IPS DF 6.9 (cell line): ENCODE measurements around the gene FAF2.
A peak's percentile ranks its signal among the peaks of the same experiment; 100 is the strongest.
"Not testable (repeated sequence)": the region's sequence is repeated elsewhere in the genome, so short reads cannot be mapped to it uniquely, and the experiment has no call there.

Experiments
- DNase-seq: peaks from one replicate; pipeline ENCODE4 v3.0.0-alpha.2; 2013; ENCODE audit warnings: low read depth, low spot score
- H3K27ac ChIP-seq: one replicate; pipeline ENCODE4 v1.5.1; 2013; ENCODE audit warnings: low read length, control low read depth
- H3K27me3 ChIP-seq: 2 replicates; pipeline ENCODE4 v1.6.1; 2013; ENCODE audit warnings: mild to moderate bottlenecking, low read length; ENCODE audit not compliant: control insufficient read depth, insufficient read depth
- H3K36me3 ChIP-seq: 2 replicates; pipeline ENCODE4 v1.6.1; 2013; ENCODE audit warnings: low read length; ENCODE audit not compliant: control insufficient read depth, insufficient read depth
- H3K4me1 ChIP-seq: 2 replicates; pipeline ENCODE4 v1.6.1; 2013; ENCODE audit warnings: low read length; ENCODE audit not compliant: control insufficient read depth, insufficient read depth
- H3K4me3 ChIP-seq: 2 replicates; pipeline ENCODE4 v1.5.1; 2013; ENCODE audit warnings: mild to moderate bottlenecking, low read length
- H3K9me3 ChIP-seq: 2 replicates; pipeline ENCODE4 v1.6.1; 2013; ENCODE audit warnings: low read length, inconsistent platforms; ENCODE audit not compliant: control insufficient read depth, insufficient read depth
- WGBS: extraction: QIAGEN DNeasy Blood & Tissue Kit; methylation state at CpG from one replicate; pipeline ENCODE4 v1.1.7; 2013; ENCODE audit warnings: mixed read lengths, missing lambda C conversion rate; ENCODE audit not compliant: insufficient read length, insufficient coverage; 5-methylcytosine and 5-hydroxymethylcytosine counted together

Gene FAF2, protein sequence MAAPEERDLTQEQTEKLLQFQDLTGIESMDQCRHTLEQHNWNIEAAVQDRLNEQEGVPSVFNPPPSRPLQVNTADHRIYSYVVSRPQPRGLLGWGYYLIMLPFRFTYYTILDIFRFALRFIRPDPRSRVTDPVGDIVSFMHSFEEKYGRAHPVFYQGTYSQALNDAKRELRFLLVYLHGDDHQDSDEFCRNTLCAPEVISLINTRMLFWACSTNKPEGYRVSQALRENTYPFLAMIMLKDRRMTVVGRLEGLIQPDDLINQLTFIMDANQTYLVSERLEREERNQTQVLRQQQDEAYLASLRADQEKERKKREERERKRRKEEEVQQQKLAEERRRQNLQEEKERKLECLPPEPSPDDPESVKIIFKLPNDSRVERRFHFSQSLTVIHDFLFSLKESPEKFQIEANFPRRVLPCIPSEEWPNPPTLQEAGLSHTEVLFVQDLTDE

DNA sequence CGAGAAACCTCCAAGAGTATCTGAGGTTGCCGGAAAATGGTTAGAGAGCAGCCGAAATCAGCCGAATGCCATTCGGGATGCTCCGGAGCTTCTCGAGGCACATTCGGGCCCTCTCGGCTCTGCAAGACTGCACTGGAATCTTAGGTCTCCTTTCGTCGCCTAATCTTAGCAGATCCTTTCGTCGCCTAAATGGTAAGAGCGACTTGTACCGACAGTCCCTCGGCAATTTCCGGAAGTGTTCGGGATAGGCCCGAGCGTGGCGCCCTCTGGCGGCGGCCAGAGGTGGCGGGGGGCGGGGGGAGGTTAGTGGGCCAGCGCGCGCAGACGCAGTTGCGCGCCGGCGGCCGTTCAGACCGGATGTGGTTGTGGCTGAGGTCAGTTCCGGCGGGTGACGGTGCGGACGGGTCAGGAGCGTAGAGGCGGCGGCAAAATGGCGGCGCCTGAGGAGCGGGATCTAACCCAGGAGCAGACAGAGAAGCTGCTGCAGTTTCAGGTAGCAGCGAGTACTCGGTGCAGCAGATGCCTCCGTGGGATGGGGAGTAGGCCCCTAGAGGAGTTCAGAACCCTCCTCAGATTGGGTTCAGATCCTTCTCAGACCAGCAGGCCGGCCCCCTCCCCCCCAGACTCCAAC is at the start of gene FAF2:
FAF2 (plus strand) TSS at position 408 of the 631 bp plus-strand sequence; CDS start at position 431, 23 bp downstream.
- no CpG with 5 or more reads among the region's 50 CpGs for WGBS
- no peaks in the 10 kb centered on the region for H3K36me3 ChIP-seq
- H3K4me3 ChIP-seq = peak within 1 kb of the TSS; percentile 89

DNA sequence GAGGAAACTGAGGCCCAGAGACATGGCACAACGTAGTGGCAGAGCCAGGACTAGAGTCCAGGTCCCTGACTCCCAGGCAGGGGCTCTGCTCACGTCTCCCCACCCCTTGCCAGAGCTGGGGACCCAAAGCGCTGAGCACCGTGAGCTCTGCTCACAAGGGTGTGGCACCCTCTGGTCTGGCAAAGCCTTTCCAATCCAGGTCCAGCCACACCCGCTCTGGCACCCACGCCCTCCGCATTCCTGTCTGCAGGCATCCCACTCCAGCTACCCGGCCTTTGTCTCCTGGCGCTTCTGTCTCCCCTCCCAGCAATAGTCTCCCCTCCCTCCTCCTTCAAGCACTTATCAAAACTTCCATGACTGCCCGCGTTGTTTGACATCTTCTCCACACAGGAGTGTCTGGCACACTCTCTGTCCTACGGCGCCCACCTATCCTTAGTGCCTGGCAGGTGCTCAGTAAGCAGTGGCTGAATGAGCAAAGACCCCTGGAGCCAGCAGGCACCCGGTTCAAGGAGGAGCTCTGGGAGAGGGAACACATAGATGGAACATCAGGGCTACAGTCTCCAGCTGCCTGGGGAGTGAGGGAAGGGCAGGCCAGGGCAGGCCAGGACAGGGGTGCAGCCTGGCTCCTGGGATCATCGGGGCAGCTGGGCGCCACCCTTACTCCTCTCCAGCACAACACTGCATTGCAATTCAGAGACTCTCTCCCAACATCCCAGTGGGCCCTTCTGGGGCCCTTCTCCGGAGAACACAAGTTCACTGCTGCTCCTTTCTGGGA is 47.6 kb upstream of the FAF2 start:
- WGBS = no CpG with 5 or more reads among the region's 17 CpGs
- no peaks in the 10 kb centered on the region for H3K27me3 ChIP-seq
- H3K4me3 ChIP-seq = no peak overlapping the region
- DNase-seq = no peak
- H3K9me3 ChIP-seq = no peaks in the 10 kb centered on the region
- no peak overlapping the region for H3K27ac ChIP-seq
- no peaks in the 10 kb centered on the region for H3K4me1 ChIP-seq
- no peaks in the 10 kb centered on the region for H3K36me3 ChIP-seq

More for the DNA sequence above, at the start of gene FAF2:
- Histone ChIP-seq H3K27me3 (no peaks in the 10 kb centered on the region), H3K27ac (peak within 1 kb of the TSS; percentile 29), H3K4me1 (no peaks in the 10 kb centered on the region), H3K9me3 (no peaks in the 10 kb centered on the region)
- DNase-seq = peak; percentile 90

DNA sequence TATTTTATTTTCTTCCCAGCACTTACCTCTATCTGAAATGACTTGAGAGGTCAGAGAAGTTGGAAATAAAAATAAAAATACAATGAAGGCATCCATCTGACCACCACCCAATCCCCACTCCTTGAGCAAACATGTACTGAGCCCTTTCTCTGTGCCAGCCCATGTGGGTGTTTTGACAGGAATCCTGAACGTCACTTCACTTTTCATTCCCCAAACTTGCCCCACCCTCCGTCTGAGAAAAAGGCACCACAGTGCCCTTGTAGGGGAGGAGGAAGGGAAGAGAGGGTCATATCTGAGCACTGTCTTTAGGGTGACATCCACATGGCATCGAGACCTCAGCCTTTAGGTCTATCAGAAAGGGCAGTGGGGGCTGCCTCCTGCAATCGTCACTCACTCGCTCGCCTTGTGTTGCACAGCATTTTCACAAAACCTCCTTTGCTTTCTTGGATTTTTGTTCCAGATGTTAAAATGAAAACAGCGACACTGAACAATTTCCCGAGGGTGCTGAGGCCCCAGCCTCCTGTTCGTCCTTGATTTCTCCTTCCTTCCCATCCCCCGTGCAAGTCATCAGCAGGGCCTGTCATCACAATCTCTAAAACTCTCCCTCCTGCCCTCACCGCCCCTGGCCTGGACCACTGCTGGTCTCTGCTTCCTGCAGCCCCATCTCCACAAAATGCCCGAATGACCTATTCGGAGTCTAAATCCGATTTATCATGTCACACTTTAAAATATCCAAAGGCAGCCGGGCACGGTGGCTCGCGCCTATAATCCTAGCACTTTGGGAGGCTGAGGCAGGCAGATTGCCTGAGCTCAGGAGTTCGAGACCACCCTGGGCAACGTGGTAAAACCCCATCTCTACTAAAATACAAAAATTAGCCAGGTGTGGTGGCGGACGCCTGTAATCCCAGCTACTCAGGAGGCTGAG is 46.6 kb upstream of the FAF2 start:
- no peak for DNase-seq
- Histone ChIP-seq H3K9me3 (no peaks in the 10 kb centered on the region), H3K4me3 (no peak overlapping the region), H3K27me3 (no peaks in the 10 kb centered on the region), H3K36me3 (no peaks in the 10 kb centered on the region), H3K4me1 (no peaks in the 10 kb centered on the region), H3K27ac (no peak overlapping the region)
- no CpG with 5 or more reads among the region's 22 CpGs for WGBS

DNA sequence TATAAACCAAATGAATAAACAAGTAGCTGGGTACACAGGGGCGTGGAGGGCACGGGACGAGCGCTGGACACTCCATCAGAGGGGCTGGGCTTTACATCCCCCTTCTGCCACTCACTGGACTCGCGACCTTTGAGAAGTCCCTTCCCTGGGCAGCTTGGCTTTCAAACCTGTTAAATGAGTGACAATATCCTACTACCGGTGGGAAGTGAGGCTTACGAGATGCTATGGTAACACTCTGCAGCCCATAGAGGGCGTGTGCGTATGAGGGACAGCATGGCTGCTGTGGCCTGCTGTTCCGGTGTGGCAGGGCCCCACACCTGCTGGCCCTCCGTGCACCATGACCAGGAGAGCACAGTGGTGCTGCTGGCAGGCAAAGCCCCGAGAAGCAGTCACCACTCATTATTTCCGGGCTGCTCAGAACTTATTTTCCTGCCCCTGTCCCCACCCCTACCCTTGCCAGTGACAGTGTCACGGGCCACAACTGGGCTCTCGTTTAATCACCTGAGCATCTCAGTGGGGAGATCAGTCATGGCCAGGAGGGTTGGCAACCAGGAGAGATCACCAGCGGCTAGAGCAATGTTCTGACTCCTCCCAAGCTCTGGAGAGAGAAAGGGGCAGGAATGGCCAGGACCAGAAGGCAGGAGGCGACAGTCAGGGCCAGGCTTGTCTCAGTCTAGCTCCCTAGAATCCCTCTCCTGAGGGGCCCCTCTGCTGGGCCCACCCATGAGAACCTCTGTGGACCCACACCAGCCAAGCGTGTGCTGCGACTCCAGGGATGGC is 42.3 kb upstream of the FAF2 start:
- Histone ChIP-seq H3K27ac (no peak overlapping the region), H3K27me3 (no peaks in the 10 kb centered on the region), H3K9me3 (no peaks in the 10 kb centered on the region), H3K4me1 (no peaks in the 10 kb centered on the region), H3K4me3 (no peak overlapping the region), H3K36me3 (no peaks in the 10 kb centered on the region)
- DNase-seq = no peak
- no CpG with 5 or more reads among the region's 20 CpGs for WGBS

DNA sequence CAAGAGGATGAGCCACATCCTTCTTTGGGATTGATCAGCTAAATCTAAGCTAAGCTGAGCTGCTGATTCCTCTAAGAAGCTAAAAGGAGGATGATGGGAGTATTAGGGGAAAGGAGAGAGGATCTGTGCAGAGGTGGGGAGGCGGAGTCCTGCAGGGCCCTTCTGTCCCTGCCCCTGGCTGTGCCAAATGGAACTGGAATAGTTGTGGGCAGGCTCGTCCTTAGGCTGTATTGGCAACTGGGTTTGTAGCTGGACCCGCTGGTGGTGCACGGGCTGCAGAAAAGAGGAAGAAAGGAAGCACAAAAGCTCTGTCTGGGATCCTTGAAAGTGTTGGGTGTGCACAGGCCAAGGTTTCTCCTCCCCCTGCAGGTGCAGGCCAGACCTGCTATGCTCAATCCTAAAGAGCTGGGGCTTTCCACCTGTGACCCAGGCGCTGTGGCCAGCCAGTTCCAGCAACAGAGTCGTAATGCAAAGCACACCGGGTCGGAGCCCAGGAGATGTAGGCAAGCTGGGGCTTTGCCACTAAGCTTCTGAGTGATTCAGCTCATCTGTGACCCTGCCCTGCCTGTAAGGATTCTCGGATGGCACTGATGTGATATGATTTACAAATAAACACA is 41.6 kb upstream of the FAF2 start:
- Histone ChIP-seq H3K27ac (no peak overlapping the region), H3K27me3 (no peaks in the 10 kb centered on the region), H3K4me3 (no peak overlapping the region), H3K36me3 (no peaks in the 10 kb centered on the region), H3K4me1 (no peaks in the 10 kb centered on the region), H3K9me3 (no peaks in the 10 kb centered on the region)
- no peak for DNase-seq
- no CpG with 5 or more reads among the region's 9 CpGs for WGBS

DNA sequence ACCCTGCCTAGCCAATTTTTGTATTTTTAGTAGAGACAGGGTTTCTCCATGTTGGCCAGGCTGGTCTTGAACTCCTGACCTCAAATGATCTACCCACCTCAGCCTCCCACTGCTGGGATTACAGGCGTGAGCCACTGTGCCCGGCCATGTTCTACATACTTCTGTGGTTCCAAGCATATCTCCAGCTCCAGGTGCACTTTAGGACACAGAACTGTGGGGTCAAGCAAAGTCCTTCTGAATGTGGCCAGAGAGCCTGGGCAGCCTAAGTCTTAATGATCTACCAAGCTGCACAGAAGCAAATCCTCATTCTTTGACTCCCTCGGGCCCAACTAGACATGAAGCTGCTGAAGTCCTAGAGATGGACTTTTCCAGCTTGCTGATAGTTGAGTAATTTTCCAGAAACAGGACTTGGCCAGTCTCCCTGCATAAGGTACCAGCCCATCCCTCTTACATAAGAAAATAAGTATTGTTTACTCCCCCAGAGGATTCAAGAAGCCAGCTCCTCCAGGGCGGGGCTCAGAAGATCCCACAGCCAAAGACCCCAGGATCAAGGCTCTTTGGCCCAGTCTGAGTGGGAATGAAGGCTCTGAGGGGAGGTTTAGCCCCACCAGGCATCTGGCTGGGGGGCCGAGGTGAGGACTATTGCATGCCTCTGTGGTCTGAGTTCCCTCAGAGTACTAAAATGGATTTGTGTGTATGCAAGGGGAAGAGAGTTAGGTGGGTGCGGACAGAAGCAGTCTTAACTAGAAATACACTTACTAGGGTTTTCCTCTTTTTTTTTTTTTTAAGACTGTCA is 40.5 kb upstream of the FAF2 start:
- no peaks in the 10 kb centered on the region for H3K36me3 ChIP-seq
- DNase-seq = no peak
- no peaks in the 10 kb centered on the region for H3K4me1 ChIP-seq
- H3K4me3 ChIP-seq = no peak overlapping the region
- H3K9me3 ChIP-seq = no peaks in the 10 kb centered on the region
- H3K27ac ChIP-seq = no peak overlapping the region
- H3K27me3 ChIP-seq = no peaks in the 10 kb centered on the region
- WGBS = no CpG with 5 or more reads among the region's 6 CpGs

DNA sequence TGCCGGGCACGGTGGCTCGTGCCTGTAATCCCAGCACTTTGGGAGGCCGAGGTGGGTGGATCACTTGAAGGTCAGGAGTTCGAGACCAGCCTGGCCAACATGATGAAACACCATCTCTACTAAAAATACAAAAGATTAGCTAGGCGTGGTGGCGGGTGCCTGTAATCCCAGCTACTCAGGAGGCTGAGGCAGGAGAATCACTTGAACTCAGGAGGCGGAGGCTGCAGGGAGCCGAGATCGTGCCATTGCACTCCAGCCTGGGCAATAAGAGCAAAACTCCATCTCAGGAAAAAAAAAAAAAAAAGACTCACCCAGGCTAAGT is 40.0 kb upstream of the FAF2 start:
- WGBS = no CpG with 5 or more reads among the region's 10 CpGs

DNA sequence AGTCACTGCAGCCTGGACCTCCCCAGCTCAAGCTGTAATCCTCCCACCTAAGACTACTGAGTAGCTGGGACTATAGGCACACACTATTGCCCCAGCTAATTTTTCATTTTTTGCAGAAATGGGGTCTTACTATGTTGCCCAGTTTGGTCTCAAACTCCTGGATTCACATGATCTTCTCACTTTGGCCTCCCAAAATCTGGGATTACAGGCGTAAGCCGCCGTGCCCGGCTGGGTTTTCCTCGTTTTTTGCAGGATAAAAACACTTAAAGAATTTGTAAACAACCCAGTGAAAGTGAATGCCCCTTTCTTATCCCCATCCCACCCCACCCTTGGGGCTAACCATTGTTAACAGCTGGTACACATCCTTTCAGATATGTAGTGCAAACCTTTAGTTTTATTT is 39.6 kb upstream of the FAF2 start:
- H3K27ac ChIP-seq = no peak overlapping the region
- no peak overlapping the region for H3K4me3 ChIP-seq
- no peaks in the 10 kb centered on the region for H3K36me3 ChIP-seq
- no peaks in the 10 kb centered on the region for H3K27me3 ChIP-seq
- no peaks in the 10 kb centered on the region for H3K4me1 ChIP-seq
- H3K9me3 ChIP-seq = no peaks in the 10 kb centered on the region
- WGBS = no CpG with 5 or more reads among the region's 5 CpGs
- no peak for DNase-seq

More for the DNA sequence above, 40.0 kb upstream of the FAF2 start:
- not testable (repeated sequence) for H3K4me1 ChIP-seq, H3K4me3 ChIP-seq, H3K9me3 ChIP-seq, H3K27me3 ChIP-seq, DNase-seq, H3K27ac ChIP-seq, H3K36me3 ChIP-seq

DNA sequence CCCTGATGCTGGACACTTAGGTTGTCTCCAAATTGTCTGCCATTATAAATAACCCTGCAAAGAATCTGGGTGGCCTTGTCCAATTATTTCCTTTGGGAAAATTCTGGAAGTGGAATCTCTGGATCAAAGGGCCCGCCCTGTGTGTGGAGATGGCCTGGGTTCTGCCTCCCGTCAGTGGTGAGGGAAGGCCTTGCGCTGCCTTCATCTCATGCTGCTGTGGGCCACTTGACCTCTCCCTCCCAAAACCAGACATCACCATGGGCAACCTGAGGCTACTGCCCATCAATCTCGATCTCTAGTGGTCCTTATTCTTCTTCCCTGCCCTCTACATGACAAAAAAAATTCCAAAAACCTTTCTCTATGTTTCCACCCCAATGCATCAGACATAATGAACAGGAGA is 38.4 kb upstream of the FAF2 start:
- Histone ChIP-seq H3K36me3 (no peaks in the 10 kb centered on the region), H3K9me3 (no peaks in the 10 kb centered on the region), H3K27ac (no peak overlapping the region), H3K4me1 (no peaks in the 10 kb centered on the region), H3K27me3 (no peaks in the 10 kb centered on the region), H3K4me3 (no peak overlapping the region)
- WGBS = no CpG with 5 or more reads among the region's 4 CpGs
- no peak for DNase-seq
